Fibroblast of upper back skin (primary cell): ENCODE measurements around the gene ARL11.
"Not testable (repeated sequence)": the region's sequence is repeated elsewhere in the genome, so short reads cannot be mapped to it uniquely, and the experiment has no call there.

Experiments
- DNase-seq: peaks from one replicate; pipeline ENCODE4 v3.0.0-alpha.2; 2013

The ARL11 gene

DNA sequence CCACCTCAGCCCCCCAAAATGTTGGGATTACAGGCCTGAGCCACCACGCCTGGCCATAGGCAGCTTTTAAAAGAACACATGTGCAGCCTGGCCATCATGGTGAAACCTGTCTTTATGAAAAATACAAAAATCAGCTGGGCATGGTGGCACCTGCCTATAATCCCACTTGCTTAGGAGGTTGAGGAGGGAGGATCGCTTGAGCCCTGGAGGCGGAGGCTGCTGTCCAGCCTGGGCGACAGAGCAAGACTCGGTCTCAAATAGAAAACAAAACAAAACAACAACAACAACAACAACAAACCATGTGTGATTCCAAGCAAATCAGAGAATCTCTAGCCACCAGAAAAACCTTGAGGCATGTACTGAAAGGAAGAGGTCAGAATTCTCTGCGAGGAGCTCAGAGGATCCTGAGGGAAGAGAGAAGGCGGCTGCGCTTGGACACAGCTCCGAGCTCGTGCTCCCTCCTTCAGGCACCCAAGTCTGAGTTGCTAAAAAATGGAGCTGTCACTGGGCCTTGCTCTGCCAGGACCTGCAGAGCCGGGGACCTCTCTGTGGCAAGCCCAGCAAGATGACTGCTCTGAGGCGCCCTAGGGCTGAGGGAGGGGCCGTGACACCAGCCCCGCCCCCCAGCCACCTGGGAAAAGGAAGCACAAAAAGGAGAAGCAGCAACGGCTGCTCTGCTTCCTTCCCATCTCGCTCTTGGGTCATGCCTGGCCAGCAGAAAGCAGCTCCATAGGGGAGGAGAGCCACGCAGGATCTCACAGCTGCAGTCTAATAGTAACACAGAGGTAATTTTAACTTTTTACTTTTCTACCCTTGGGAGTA is at the start of gene ARL11:
TSS of gene ARL11 (plus strand) at position 677 of the 822 bp plus-strand sequence. CDS start 1,941 bp downstream, outside the sequence.
- DNase-seq: no peak

DNA sequence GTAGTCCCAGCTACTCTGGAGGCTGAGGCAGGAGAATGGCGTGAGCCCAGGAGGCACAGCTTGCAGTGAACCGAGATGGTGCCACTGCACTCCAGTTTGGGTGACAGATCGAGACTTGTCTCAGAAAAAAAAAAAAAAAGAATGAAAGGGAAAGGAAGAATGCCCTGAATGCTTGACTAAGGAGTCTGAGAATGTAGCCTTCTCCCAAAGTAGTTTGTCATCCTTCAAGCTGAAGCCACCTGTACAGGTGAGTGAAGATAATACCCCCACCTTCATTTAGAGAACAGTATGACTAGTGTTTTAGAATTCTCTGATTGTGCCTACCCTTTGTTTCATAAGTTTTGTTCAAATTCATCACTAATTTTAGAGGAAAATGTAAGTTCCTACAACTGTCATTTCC is 48.8 kb upstream of the ARL11 start:
- DNase-seq: no peak

DNA sequence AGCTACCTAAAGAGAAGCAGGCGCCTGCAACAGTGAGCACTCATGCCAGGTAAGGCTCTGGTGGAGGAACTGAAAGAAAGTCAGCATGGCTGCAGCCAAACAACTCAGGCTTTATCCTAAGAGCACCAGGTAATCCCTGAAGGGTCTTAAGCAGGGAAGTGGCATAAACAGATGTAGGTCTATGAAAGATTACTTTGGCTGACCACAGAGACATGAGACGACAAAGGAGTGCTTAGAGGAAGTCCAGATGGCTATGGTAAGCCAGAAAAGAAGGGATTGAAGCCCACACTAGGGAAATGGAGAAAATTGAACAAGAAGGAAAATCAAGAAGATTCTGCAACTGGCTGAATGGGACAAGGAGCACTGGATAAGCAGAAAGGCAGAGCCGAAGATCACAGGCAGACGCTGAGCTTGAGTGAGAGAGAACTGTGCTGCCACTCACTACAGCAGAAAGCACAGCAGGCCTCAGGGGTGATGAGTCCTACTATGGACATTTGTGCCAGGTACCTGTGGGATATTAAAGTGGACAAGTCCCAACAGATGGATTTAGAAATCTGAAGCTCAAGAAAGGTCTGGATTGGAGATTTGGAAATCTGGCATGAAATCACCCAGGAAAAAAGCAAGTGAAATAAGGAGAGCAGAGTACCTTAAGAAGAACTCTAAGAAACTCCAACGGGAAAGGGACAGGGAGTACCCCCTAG is 47.2 kb upstream of the ARL11 start:
- DNase-seq: no peak

DNA sequence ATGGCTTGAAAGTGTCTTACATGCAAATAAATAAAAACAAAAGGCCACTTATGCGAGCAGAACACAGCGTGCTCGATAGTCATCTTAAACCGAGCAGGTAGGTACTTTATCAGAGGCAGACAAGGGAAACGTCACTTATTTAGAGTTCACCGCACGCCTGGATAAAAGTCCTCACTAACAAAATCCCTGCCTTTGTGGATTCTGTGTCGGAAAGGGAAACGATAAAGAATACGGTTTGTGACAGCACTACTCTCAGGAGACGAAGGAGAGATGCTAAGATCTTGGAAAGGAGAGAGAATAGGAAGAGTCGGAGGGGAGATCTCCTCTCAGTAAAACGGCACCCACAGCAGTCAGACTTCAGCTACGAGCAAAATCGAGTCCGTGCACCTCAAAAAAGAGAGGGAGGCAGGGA is 43.5 kb upstream of the ARL11 start:
- DNase-seq: no peak

DNA sequence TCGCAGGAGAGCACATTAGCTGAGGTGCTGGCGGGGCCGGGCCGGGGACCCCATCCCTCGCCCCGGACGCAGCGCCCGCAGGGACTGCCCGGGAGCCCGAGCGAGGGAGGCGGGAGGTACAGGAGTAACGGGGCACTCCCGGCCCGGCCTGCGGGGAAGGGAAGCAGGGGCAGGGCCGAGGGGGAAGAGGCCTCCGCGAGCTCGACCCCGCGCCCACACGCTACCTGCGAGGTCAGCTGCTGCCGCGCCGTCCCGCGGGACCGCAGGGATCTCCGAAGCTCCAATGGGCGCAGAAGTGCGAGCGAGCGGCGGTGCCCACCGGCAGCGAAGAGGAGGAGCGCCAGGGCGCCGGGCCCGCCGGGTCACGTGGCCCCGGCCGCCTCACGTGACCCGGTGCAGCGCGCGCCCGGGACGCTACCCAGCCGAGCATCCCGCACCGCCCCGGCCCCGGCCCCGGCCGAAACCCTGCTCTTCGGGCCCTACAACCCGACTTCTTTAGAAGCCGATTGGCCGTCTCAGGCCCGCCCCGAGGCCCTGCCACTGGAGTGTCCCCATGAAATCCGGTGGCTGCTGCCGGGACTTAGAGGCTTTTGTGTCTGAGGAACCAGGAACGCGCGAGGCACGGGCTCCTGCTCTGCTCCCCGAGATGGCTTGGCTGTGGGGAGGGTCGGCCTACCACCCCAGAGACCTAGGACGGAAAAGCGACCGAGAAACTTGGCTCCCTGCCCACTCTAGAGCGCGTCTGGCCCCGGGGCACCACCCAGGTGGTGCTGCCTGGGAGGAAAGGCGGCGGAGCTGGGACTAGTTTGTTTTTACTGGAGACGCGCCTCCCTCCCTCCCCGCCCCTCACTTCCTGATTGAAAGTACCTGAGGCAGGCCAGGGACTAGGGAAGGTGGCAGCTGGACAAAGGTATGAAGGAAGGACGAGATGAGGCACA is 42.8 kb upstream of the ARL11 start, which contains the start of gene RCBTB1:
TSS of gene RCBTB1 (minus strand) at position 339 of the 938 bp plus-strand sequence. CDS start 18,279 bp downstream, outside the sequence.
- peak; percentile 55 for DNase-seq

DNA sequence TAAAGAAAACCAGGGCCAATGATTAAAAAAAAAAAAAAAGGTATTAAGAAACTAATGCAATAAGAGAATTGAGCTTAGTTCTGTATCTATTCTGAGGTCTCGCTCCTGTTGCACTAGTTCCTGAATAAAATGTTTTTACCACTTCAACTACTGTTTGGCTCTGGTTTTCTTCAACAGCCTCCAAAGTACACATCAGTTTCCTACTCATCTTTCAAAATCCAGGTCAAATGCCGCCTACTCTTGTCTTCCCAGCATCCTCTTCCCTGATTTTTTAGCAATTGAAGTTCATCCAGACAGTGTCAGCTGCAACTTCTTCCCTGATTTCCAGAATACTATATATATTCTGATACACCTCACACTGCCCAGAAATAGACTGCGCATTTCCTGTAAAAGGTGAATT is 41.6 kb upstream of the ARL11 start:
- DNase-seq: no peak

DNA sequence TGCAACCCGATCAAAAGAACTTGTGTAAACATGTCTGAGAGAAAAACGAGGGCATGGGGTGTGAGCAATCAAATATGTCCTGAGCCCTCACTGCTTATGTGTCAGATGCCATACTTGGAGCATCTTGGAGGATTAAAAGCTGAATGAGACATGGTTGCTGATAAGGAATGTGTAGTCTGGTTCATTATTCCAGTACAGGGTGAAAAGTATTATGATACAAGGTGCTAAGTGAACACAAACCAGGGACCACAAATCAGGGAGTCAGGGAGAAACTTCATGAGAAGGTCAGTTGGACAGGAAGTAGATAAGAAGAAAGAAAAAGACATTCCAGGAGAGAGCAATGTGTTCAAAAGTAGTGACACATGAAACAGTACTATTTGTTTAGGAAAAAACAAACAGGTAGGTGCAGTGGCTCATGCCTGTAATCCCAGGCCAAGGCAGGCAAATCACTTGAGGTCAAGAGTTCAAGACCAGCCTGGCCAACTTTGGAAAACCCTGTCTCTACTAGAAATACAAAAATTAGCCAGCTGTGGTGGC is 40.9 kb upstream of the ARL11 start:
- no peak for DNase-seq

DNA sequence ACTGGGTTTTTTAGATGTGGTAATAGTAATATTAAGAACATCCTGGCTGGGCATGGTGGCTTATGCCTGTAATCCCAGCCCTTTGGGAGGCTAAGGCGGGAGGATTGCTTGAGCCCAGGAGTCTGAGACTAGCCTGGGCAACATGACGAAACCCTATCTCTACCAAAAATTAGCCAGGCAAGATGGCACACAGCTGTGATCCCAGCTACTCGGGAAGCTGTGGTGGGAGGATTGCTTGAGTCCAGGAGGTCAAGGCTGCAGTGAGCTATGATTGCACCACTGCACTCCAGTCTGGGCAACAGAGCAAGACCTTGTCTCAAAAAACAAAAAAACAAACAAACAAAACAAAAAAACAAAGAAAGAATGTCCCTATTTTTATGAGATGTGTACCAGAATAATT is 37.6 kb upstream of the ARL11 start:
- DNase-seq: not testable (repeated sequence)

DNA sequence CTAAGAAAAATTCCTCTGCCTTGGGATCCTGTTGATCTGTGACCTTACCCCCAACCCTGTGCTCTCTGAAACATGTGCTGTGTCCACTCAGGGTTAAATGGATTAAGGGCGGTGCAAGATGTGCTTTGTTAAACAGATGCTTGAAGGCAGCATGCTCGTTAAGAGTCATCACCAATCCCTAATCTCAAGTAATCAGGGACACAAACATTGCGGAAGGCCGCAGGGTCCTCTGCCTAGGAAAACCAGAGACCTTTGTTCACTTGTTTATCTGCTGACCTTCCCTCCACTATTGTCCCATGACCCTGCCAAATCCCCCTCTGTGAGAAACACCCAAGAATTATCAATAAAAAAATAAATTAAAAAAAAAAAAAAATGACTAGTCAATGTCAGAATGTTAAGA is 34.4 kb upstream of the ARL11 start:
- not testable (repeated sequence) for DNase-seq

DNA sequence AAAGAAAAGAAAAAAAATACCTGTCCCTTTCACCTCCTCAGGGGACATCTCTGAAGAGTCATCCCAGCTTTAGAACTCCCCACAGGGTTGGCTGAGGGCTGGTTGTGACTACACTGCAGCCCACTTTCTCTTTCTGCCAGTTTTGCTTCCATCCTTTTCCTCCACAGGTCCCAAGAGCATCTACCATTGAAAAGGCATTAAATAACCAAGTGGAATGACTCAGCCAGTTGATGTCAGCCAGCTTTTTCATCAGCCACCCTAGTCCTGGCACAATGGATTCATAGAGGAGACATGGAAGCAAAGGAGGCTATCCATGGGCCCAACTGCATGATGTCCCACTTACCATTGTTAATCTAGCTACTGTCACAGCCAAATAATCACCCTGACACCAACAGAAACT is 33.7 kb upstream of the ARL11 start:
- no peak for DNase-seq

DNA sequence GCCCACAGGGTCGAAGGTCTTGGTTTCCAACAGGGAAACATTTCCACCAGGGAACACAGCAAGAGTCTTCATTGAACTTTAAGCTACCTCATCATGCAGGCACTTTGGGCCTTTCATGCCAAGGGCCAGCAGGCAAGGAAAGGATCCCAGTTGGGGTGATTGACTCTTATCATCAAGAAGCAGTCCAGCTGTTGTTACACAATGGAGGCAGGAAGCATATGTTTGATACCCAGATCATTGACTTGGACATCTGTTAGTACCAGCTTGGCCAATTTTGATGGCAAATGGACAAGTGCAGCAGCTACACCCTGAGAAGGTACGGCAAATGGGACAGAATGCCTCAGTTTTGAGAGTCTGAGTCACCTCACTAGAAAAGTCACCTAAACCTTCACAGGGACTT is 32.1 kb upstream of the ARL11 start:
- DNase-seq: no peak

DNA sequence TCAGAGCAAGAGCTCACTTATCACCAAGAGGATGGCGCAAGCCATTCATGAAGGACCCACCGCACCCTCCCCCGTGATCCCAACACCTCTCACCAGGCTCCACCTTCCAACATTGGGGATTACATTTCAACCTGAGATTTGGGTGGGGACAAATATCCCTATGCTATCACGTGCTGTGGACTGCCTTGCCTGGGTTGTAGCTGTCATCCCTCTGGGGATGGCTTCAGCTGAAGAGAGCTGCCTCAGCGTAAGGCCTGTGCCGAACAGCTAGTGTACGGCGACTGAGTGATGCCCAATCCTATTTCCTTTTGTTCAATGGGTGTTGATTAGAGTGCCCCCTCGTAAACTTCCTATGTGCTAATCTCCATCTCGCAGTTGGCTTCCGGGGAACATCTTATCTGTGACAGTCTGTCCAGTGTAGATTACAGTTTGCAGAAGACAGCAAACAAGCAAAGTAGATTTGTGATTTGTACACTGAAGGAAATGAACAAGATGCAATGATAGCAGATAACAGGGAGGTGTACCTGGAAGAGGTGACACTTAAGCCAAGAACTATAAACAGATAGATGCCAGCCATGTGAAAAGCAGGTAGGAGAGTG is 31.2 kb upstream of the ARL11 start:
- DNase-seq: no peak

DNA sequence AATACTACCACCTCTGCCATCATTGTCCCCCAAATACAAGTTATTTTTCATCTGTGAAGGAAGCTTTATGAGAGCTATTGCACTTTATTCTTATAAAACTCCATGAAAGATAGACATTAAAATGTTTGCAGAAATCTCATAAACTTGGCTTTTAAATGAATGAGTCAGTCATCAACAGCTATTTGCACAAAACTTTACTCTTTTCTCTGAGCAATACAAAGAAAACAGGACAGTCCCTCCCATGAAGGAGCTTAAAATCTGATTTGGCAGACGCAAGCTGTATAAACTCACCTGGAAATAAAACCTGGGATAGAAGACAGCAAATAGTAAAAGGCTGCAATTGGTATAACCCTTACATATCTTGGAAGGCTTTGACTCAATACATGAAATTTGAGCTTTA is 26.3 kb upstream of the ARL11 start:
- DNase-seq: no peak

DNA sequence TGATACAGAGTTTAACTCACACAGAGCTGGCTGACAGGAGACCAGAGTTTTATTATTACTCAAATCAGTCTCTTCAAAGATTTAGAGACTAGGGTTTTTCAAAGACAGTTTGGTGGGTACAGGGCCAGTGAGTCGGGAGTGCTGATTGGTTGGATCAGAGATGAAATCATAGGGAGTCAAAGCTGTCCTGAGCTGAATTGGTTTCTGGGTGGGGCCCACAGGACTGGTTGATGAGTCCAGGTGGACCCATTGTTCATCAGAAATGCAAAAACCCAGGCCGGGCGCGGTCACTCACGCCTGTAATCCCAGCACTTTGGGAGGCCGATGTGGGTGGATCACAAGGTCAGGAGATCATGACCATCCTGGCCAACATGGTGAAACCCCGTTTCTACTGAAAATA is 25.7 kb upstream of the ARL11 start:
- DNase-seq: not testable (repeated sequence)

DNA sequence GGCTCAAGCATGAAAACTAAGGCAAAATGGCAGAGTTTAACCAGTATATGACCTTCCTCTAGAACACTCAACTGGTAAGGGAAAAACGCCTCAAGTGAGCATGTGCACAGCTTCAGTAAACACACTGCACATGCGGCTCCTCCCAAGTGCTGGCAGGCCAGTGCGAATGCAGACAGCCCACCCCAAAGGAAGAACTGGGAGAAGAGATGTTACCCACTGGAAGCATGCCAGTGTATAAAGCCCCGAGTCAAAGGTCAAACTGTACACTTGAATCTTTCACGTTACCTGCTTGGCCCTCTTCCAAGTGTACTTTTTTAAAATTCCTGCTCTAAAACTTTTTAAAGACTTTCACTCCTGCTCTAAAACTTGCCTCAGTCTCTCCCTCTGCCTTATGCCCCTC is 23.7 kb upstream of the ARL11 start:
- DNase-seq: no peak

DNA sequence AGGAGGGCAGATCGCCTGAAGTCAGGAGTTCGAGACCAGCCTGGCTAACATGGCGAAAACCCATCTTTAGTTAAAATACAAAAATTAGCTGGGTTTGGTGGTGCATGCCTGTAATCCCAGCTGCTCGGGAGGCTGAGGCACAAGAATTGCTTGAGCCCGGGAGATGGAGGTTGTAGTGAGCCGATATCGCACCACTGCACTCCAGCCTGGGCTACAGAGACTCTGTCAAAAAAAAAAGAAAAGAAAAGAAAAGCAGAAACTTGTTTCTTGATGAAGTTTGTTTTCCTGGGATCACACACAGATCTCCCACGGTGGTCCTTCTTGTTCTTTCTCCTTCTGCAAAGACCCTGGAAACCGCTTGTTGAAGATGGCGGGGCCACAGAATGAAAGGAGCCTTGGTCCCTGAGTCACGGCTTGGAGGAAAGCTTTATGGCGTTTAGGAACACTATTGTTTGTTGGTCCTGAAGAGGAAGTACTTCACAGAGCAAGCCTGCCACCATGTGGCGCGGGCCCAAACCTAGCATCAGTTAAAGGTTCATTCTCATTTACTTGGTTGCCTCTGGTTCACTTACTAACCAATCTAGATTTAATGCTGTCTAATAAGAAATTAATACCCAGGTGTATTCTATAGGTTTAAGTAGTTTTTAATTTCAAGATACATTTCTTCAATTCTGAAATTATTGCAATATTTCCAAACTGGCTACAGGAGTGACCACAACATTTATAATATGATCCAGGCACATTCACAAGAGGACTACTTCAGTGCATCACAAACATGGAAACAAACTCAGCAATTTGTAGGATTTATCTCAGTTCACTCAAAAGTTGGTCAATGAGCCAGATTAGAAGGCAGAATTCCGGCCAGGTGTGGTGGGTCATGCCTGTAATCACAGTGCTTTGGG is 21.3 kb upstream of the ARL11 start:
- DNase-seq: peak; percentile 87

DNA sequence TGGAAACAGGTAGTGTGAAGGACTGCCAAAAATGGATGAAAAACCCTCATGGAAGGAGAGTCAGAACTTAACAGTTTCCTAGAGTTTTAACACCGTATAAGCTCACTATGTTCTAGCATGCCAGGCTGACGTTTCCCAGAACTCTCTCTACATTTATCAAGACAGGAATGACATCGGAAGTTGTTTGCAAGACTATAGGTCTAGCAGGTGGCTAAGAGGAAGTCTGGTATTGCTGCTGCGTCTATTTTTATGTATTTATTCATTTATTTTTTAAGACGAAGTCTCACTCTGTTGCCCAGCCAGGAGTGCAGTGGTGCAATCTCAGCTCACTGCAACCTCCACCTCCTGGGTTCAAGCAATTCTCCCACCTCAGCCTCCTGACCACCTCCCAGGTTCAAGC is 20.5 kb upstream of the ARL11 start:
- DNase-seq: no peak

DNA sequence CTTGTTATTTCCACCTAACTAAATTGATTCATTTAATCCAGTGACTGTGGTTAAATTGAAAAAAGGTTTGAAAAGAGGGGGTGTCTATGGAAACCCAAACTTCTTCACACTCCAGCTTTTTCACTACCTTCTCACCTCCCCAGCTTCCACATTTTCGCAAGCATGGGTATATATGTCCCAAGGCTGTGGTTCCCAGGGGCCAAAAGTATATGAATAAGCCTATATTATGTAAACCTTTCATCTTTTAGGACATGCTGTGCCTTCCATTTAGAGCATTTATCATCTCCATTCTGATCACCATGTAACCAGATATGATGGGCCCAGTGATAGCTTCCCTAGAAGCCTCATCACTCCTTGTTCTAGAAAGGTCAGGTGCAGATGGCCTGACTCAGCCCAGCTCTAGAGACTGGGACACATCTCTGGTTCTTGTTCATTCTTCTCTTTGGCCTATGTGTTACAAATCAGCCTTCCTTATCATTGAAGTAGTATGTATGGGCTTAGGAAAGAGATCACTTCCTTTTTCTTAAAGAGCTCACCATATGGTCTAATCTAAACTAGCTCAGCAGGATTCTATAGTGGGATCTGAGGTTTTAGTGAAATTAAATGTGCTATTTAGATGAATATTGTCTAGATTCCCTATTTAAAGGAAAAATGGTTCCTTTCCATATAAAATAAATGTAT is 19.5 kb upstream of the ARL11 start:
- DNase-seq: no peak

DNA sequence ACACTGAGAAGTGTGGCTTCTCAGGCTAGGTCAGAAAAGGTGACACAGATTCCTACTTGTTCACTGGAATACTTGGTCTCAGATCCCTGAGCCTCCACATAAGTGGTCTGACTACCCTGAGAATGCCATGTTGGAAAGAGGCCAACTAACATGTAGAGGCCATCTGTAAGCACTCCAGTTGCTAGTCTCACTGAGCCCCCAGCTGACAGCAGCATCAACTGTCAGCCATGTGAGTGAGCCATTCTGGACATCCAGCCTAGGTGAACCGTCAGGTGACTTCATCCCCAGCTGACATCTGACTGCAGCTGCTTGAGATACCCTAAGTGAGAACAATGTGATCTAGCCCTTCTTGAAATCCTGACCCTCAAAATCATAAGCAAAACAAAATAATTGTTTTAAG is 18.1 kb upstream of the ARL11 start:
- DNase-seq: no peak

DNA sequence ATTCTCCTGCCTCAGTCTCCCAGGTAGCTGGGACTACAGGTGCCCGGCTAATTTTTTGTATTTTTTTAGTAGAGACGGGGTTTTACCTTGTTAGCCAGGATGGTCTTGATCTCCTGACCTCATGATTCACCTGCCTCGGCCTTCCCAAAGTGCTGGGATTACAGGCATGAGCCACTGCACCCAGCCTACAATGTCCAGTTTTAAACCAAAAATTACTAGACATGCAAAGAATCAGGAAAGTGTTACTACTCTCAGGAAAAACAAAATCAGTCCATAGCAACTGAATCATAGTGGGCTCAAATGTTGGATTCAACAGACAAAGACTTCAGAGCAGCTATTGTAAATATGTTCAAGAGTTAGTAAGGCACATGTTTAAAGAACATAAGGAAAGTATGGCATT is 16.3 kb upstream of the ARL11 start:
- not testable (repeated sequence) for DNase-seq
